GM23338 (cell line): Measurements from ENCODE around the gene IFIT5. TPM values are rescaled to one million over a fixed set of nuclear protein-coding genes. Genes with fewer than 3 reads are reported as not detected.

Source experiments
- ATAC-seq: fragments of 200-7000 bp; cut with Tn5 transposase; 3 replicates; pipeline ENCODE4 v1.9.1; 2020
- DNase-seq: peaks from one replicate; pipeline ENCODE4 v3.0.0-alpha.2; 2015; ENCODE audit warnings: low spot score
- H2AFZ ChIP-seq: fragments of 200-600 bp; sonication (generic); 2 replicates; pipeline ENCODE4 v1.8.0; 2016; ENCODE audit warnings: antibody characterized with exemption, mild to moderate bottlenecking, moderate library complexity
- H3F3A ChIP-seq: fragments of 200-600 bp; sonication (generic); replicated peaks from 2 replicates; pipeline ENCODE4 v1.8.0; 2017; ENCODE audit warnings: antibody characterized with exemption, mixed run types, low read depth
- H3K27ac ChIP-seq: fragments of 200-600 bp; sonication (generic); 2 replicates; pipeline ENCODE4 v1.6.1; 2016; ENCODE audit warnings: low read depth
- H3K27me3 ChIP-seq: fragments of 200-600 bp; sonication (generic); 2 replicates; pipeline ENCODE4 v1.8.0; 2016; ENCODE audit warnings: mild to moderate bottlenecking, mixed run types, moderate library complexity; ENCODE audit not compliant: insufficient read depth
- H3K36me3 ChIP-seq: fragments of 200-600 bp; sonication (generic); 2 replicates; pipeline ENCODE4 v1.8.0; 2016; ENCODE audit warnings: mild to moderate bottlenecking; ENCODE audit not compliant: insufficient read depth
- H3K4me1 ChIP-seq: fragments of 200-600 bp; sonication (generic); 2 replicates; pipeline ENCODE4 v1.8.0; 2016; ENCODE audit warnings: mild to moderate bottlenecking, moderate library complexity; ENCODE audit not compliant: insufficient read depth
- H3K4me2 ChIP-seq: fragments of 200-600 bp; sonication (generic); 2 replicates; pipeline ENCODE4 v1.7.1; 2017; ENCODE audit warnings: mixed run types
- H3K4me3 ChIP-seq: fragments of 200-600 bp; sonication (generic); 2 replicates; pipeline ENCODE4 v1.6.1; 2016; ENCODE audit warnings: mixed run types
- H3K79me2 ChIP-seq: fragments of 200-600 bp; sonication (generic); replicated peaks from 2 replicates; pipeline ENCODE4 v1.8.0; 2017; ENCODE audit warnings: mild to moderate bottlenecking; ENCODE audit not compliant: insufficient read depth
- H3K9me2 ChIP-seq: fragments of 200-600 bp; sonication (generic); 2 replicates; pipeline ENCODE4 v1.8.0; 2017; ENCODE audit not compliant: insufficient read depth
- H4K20me1 ChIP-seq: fragments of 200-600 bp; sonication (generic); replicated peaks from 2 replicates; pipeline ENCODE4 v1.8.0; 2017; ENCODE audit warnings: mild to moderate bottlenecking; ENCODE audit not compliant: insufficient read depth
- H3K27ac Mint-ChIP-seq: 2 replicates; pipeline ENCODE4 v1.8.0; 2020; ENCODE audit warnings: inconsistent platforms, mild to moderate bottlenecking, moderate library complexity, mixed read lengths
- H3K27me3 Mint-ChIP-seq: 3 replicates; pipeline ENCODE4 v1.8.0; 2022; ENCODE audit warnings: low read depth, mild to moderate bottlenecking, moderate library complexity, mixed read lengths, inconsistent platforms; ENCODE audit not compliant: insufficient read depth, poor library complexity
- H3K36me3 Mint-ChIP-seq: 3 replicates; pipeline ENCODE4 v1.8.0; 2021; ENCODE audit warnings: low read depth, mild to moderate bottlenecking, inconsistent platforms, moderate library complexity, mixed read lengths
- H3K4me1 Mint-ChIP-seq: 3 replicates; pipeline ENCODE4 v1.8.0; 2020; ENCODE audit warnings: mild to moderate bottlenecking, inconsistent platforms, mixed read lengths
- H3K4me3 Mint-ChIP-seq: 3 replicates; pipeline ENCODE4 v1.8.0; 2021; ENCODE audit warnings: moderate library complexity, mild to moderate bottlenecking, inconsistent platforms, mixed read lengths
- H3K9me3 Mint-ChIP-seq: 3 replicates; pipeline ENCODE4 v1.8.0; 2020; ENCODE audit warnings: moderate library complexity, mild to moderate bottlenecking, inconsistent platforms, mixed read lengths
- CREB1 ChIP-seq: fragments of 250-450 bp; sonication (Bioruptor Pico); IDR thresholded peaks from 2 replicates; pipeline ENCODE4 v1.5.0; 2020; ENCODE audit warnings: low read depth, mild to moderate bottlenecking, moderate library complexity
- EZH2 ChIP-seq: fragments of 200-600 bp; sonication (generic); IDR thresholded peaks from one replicate; pipeline ENCODE4 v1.8.0; 2017; ENCODE audit warnings: antibody characterized with exemption, mild to moderate bottlenecking, low read depth; ENCODE audit not compliant: unreplicated experiment
- EZH2phosphoT487 ChIP-seq: fragments of 200-600 bp; sonication (generic); IDR thresholded peaks from one replicate; pipeline ENCODE4 v1.8.1; 2018; ENCODE audit warnings: antibody characterized with exemption; ENCODE audit not compliant: unreplicated experiment
- JUNB ChIP-seq: IDR thresholded peaks from one replicate; pipeline ENCODE4 v1.6.1; 2016; ENCODE audit warnings: antibody characterized with exemption; ENCODE audit not compliant: unreplicated experiment
- NANOG ChIP-seq: IDR thresholded peaks from 2 replicates; pipeline ENCODE4 v1.6.1; 2016; ENCODE audit warnings: antibody characterized with exemption, borderline replicate concordance
- POLR2AphosphoS5 ChIP-seq: IDR thresholded peaks from 2 replicates; pipeline ENCODE4 v1.6.1; 2016; ENCODE audit warnings: antibody characterized with exemption, low read depth
- STAT1 ChIP-seq: IDR thresholded peaks from one replicate; pipeline ENCODE4 v1.6.1; 2016; ENCODE audit warnings: antibody characterized with exemption; ENCODE audit not compliant: unreplicated experiment
- ZNF114 ChIP-seq: fragments of 250-450 bp; sonication (Bioruptor Pico); IDR thresholded peaks from 2 replicates; pipeline ENCODE4 v1.5.0; 2020; ENCODE audit warnings: mild to moderate bottlenecking, moderate library complexity
- ZNF331 ChIP-seq: fragments of 250-450 bp; sonication (Bioruptor Pico); IDR thresholded peaks from 2 replicates; pipeline ENCODE4 v1.5.0; 2020; ENCODE audit warnings: low read depth, mild to moderate bottlenecking, moderate library complexity
- ZNF462 ChIP-seq: fragments of 250-450 bp; sonication (Bioruptor Pico); IDR thresholded peaks from 2 replicates; pipeline ENCODE4 v1.5.0; 2020; ENCODE audit warnings: mild to moderate bottlenecking, moderate library complexity
- polyA plus RNA-seq: library from polyadenylated mRNA; unstranded; fragments of >200 nt; fragmentation: Nextera tagmentation; extraction: Ambion mirVana; gene quantifications from 2 replicates; pipeline ENCODE4 v1.2.1, GENCODE V29; 2016
- total RNA-seq: library from RNA; depleted of rRNA; stranded (reverse); fragments of >200 nt; shearing (Covaris generic); gene quantifications from 2 replicates; pipeline ENCODE4 v1.2.3, GENCODE V29; 2014
- TF ChIP-seq, protein P1 (sequence below), 2 experiments: fragments of 200-600 bp in 1 of 2; sonication (generic) in 1 of 2; conservative IDR thresholded peaks; 2 replicates each; pipeline versions ENCODE4 v1.5.1 to v1.6.1; 2016 to 2017; ENCODE audit warnings: antibody characterized with exemption in 2 of 2, low read depth in 2 of 2, mild to moderate bottlenecking in 2 of 2, moderate library complexity in 1 of 2
- TF ChIP-seq, protein P2 (sequence below): IDR thresholded peaks from 2 replicates; pipeline ENCODE4 v1.6.1; 2016; ENCODE audit warnings: antibody characterized with exemption
- TF ChIP-seq, protein P3 (sequence below): IDR thresholded peaks from one replicate; pipeline ENCODE4 v1.6.1; 2018; ENCODE audit warnings: antibody characterized with exemption; ENCODE audit not compliant: unreplicated experiment

The IFIT5 gene
- total and polyA plus RNA-seq, 2 experiments from 2014 or later = 2.7 to 3.2 TPM

GRCh38 chr10:89428877-89429276, 14.5 kb downstream of the IFIT5 start (continued):
- no peak for TF ChIP-seq STAT1
- no peak for TF ChIP-seq ZNF114 (CRISPR knock-in tag)
- no peak for TF ChIP-seq JUNB
- TF ChIP-seq CREB1 (CRISPR knock-in tag) = no peak
- TF ChIP-seq EZH2 = no peak
- TF ChIP-seq EZH2phosphoT487 = no peak
- no peak for TF ChIP-seq NANOG

DNA sequence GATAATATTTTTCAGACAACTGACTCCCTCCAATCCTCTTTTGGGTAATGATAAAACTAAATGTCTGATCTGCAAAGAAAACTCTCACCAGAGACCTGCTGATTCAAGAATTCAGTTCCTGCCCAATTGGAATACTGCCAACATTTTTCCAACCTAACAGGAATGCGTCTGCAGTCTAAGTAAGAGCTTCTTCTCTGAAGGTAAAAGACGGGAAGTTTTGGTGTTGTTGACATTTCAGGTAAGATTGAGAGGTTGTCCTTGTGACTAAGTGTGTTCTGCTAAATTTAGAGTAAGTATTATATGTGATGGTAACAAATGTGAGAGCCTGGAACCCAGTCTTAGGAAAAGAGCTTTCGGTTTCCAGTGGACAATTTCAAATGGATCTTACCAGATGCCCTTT, 17.6 kb downstream of the IFIT5 start:
- peaks cover 45% of the 10 kb centered on the region for H3K4me1 Mint-ChIP-seq
- H3K27ac Mint-ChIP-seq = no peak overlapping the region
- ATAC-seq = no peak
- Histone ChIP-seq H3K79me2 (no peaks in the 10 kb centered on the region), H3K36me3 (no peaks in the 10 kb centered on the region), H3K4me3 (no peak overlapping the region), H3K9me2 (no peaks in the 10 kb centered on the region), H3F3A (no peaks in the 10 kb centered on the region), H3K4me1 (peaks cover 24% of the 10 kb centered on the region), H4K20me1 (no peaks in the 10 kb centered on the region), H3K27ac (no peak overlapping the region), H3K4me2 (no peak overlapping the region), H2AFZ (no peak overlapping the region), H3K27me3 (no peaks in the 10 kb centered on the region)
- no peaks in the 10 kb centered on the region for H3K36me3 Mint-ChIP-seq
- no peak for TF ChIP-seq POLR2AphosphoS5
- TF ChIP-seq, protein P1, sequence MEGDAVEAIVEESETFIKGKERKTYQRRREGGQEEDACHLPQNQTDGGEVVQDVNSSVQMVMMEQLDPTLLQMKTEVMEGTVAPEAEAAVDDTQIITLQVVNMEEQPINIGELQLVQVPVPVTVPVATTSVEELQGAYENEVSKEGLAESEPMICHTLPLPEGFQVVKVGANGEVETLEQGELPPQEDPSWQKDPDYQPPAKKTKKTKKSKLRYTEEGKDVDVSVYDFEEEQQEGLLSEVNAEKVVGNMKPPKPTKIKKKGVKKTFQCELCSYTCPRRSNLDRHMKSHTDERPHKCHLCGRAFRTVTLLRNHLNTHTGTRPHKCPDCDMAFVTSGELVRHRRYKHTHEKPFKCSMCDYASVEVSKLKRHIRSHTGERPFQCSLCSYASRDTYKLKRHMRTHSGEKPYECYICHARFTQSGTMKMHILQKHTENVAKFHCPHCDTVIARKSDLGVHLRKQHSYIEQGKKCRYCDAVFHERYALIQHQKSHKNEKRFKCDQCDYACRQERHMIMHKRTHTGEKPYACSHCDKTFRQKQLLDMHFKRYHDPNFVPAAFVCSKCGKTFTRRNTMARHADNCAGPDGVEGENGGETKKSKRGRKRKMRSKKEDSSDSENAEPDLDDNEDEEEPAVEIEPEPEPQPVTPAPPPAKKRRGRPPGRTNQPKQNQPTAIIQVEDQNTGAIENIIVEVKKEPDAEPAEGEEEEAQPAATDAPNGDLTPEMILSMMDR (conservative IDR thresholded peaks at IDR 0.05; ENCODE audit: low read depth in 2 of 2) = no peak
- TF ChIP-seq, protein P2, sequence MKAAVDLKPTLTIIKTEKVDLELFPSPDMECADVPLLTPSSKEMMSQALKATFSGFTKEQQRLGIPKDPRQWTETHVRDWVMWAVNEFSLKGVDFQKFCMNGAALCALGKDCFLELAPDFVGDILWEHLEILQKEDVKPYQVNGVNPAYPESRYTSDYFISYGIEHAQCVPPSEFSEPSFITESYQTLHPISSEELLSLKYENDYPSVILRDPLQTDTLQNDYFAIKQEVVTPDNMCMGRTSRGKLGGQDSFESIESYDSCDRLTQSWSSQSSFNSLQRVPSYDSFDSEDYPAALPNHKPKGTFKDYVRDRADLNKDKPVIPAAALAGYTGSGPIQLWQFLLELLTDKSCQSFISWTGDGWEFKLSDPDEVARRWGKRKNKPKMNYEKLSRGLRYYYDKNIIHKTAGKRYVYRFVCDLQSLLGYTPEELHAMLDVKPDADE = no peak
- TF ChIP-seq JUNB = no peak
- TF ChIP-seq NANOG = no peak
- no peak for TF ChIP-seq ZNF331 (CRISPR knock-in tag)
- TF ChIP-seq STAT1 = no peak
- TF ChIP-seq CREB1 (CRISPR knock-in tag) = no peak
- TF ChIP-seq EZH2phosphoT487 = no peak
- TF ChIP-seq, protein P3, sequence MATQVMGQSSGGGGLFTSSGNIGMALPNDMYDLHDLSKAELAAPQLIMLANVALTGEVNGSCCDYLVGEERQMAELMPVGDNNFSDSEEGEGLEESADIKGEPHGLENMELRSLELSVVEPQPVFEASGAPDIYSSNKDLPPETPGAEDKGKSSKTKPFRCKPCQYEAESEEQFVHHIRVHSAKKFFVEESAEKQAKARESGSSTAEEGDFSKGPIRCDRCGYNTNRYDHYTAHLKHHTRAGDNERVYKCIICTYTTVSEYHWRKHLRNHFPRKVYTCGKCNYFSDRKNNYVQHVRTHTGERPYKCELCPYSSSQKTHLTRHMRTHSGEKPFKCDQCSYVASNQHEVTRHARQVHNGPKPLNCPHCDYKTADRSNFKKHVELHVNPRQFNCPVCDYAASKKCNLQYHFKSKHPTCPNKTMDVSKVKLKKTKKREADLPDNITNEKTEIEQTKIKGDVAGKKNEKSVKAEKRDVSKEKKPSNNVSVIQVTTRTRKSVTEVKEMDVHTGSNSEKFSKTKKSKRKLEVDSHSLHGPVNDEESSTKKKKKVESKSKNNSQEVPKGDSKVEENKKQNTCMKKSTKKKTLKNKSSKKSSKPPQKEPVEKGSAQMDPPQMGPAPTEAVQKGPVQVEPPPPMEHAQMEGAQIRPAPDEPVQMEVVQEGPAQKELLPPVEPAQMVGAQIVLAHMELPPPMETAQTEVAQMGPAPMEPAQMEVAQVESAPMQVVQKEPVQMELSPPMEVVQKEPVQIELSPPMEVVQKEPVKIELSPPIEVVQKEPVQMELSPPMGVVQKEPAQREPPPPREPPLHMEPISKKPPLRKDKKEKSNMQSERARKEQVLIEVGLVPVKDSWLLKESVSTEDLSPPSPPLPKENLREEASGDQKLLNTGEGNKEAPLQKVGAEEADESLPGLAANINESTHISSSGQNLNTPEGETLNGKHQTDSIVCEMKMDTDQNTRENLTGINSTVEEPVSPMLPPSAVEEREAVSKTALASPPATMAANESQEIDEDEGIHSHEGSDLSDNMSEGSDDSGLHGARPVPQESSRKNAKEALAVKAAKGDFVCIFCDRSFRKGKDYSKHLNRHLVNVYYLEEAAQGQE = no peak
- no peak for TF ChIP-seq ZNF114 (CRISPR knock-in tag)
- TF ChIP-seq EZH2 = no peak
- no peak for TF ChIP-seq ZNF462 (CRISPR knock-in tag)
- peaks cover 2% of the 10 kb centered on the region for H3K27me3 Mint-ChIP-seq
- no peak overlapping the region for H3K4me3 Mint-ChIP-seq
- DNase-seq = no peak
- no peaks in the 10 kb centered on the region for H3K9me3 Mint-ChIP-seq
